ENCODE measurements around the gene ENDOG.
"Not testable (repeated sequence)": the region's sequence is repeated elsewhere in the genome, so short reads cannot be mapped to it uniquely, and the experiment has no call there.

The ENDOG gene

DNA sequence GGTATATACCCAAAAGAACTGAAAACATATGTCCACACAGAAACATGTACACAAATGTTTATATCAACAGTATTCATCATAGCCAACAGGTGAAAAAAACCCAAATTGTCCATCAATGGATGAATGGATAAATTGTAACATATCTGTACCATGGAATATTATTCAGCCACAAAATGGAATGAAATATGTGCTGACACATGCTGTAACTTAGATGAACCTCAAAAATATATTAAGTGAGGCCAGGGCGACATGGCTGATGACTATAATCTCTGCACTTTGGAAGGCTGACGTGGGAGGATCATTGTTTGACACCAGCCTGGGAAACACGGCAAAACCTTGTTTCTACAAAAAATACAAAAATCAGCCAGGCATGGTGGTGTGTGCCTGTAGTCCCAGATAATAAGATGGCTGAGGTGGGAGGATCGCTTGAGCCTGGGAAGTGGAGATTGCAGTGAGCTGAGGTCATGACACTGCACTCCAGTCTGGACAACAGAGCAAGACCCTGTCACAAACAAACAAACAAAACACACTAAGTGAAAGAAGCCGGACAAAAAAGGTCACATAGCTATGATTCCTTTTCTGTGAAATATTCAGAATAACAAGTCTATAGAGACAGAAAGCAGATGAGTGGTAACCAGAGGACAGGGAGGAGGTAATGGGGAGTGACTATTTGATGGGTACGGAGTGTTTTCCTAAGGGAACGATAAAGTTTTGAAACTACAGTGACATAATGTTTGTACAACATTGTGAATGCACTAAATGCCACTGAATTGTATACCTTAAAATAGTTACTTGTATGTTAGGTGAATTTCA, 52.0 kb downstream of the ENDOG start:
- no peak for DNase-seq

DNA sequence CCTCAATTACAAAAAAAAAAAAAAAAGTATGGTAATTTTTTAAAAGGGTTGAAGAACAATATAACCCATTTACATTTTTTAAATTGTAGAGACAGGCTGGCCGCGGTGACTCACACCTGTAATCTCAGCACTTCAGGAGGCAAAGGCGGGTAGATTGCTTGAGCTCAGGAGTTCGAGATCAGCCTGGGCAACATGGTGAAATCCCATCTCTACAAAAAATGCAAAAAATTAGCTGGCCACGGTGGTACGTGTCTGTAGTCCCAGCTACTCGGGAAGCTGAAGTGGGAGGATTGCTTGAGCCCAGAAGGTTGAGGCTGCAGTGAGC, 52.6 kb downstream of the ENDOG start:
- not testable (repeated sequence) for DNase-seq
